Neural cell (in vitro differentiated cells): ENCODE results near the gene DTD1.

Experiments
- CTCF ChIP-seq: fragments of 450-650 bp; IDR thresholded peaks from 2 replicates; pipeline ENCODE4 v1.5.1; 2014; ENCODE audit warnings: antibody characterized with exemption, mild to moderate bottlenecking, moderate library complexity; ENCODE audit not compliant: poor library complexity, severe bottlenecking
- EP300 ChIP-seq: fragments of 450-650 bp; conservative IDR thresholded peaks from 2 replicates; pipeline ENCODE4 v1.6.1; 2014; ENCODE audit warnings: antibody characterized with exemption, mild to moderate bottlenecking, moderate library complexity; ENCODE audit not compliant: poor library complexity, severe bottlenecking
- EZH2 ChIP-seq: fragments of 200-600, 300-800 bp; shearing (Covaris generic), sonication (generic); IDR thresholded peaks from 2 replicates; pipeline ENCODE4 v1.6.1; 2014; ENCODE audit warnings: antibody characterized with exemption, low read length, borderline replicate concordance, mild to moderate bottlenecking; ENCODE audit not compliant: insufficient read depth, poor library complexity, severe bottlenecking
- POLR2AphosphoS5 ChIP-seq: IDR thresholded peaks from 2 replicates; pipeline ENCODE4 v1.6.1; 2012
- RAD21 ChIP-seq: fragments of 450-650 bp; conservative IDR thresholded peaks from 2 replicates; pipeline ENCODE4 v1.6.1; 2014; ENCODE audit warnings: antibody characterized with exemption, mild to moderate bottlenecking, moderate library complexity
- REST ChIP-seq: IDR thresholded peaks from 2 replicates; pipeline ENCODE4 v1.6.1; 2012; ENCODE audit warnings: borderline replicate concordance
- TAF1 ChIP-seq: IDR thresholded peaks from 2 replicates; pipeline ENCODE4 v1.6.1; 2012; ENCODE audit warnings: low read depth

GRCh38 chr20:18749528-18749927 lies 161.7 kb downstream of the DTD1 start:
- TF ChIP-seq CTCF = no peak
- TF ChIP-seq EZH2 = no peak
- no peak for TF ChIP-seq REST
- no peak for TF ChIP-seq RAD21
- TF ChIP-seq POLR2AphosphoS5 = no peak
- TF ChIP-seq EP300 = no peak
- TF ChIP-seq TAF1 = no peak
